Loucy (cell line): ENCODE measurements around the gene TNFSF8.

ENCODE experiments used
- CTCF ChIP-seq: fragments of 200-600 bp; sonication (generic); conservative IDR thresholded peaks from 2 replicates; pipeline ENCODE4 v1.5.1; 2014; ENCODE audit warnings: mild to moderate bottlenecking, antibody characterized with exemption, low read length
- EZH2phosphoT487 ChIP-seq: fragments of 200-600 bp; IDR thresholded peaks from 2 replicates; pipeline ENCODE4 v1.6.1; 2018; ENCODE audit warnings: antibody characterized with exemption, mild to moderate bottlenecking, moderate library complexity, borderline replicate concordance

- no peak for TF ChIP-seq CTCF
- TF ChIP-seq EZH2phosphoT487: no peak
Observed at GRCh38 chr9:114852050-114852594, 78.3 kb downstream of the TNFSF8 start.
